Upper lobe of right lung (tissue), 1 donor: Measurements from ENCODE around the gene TMEM231. TPM values are rescaled to one million over a fixed set of nuclear protein-coding genes. Genes with fewer than 3 reads are reported as not detected.
"Not testable (repeated sequence)": the region's sequence is repeated elsewhere in the genome, so short reads cannot be mapped to it uniquely, and the experiment has no call there.

ENCODE experiments used
- ATAC-seq: fragments of 200-7000 bp; cut with Tn5 transposase; one replicate; pipeline ENCODE4 v1.9.1; 2020; ENCODE audit warnings: mild to moderate bottlenecking, moderate library complexity
- DNase-seq: peaks from one replicate; pipeline ENCODE4 v3.0.0-alpha.2; 2020
- H3K27ac ChIP-seq: fragments of 200-600 bp; one replicate; pipeline ENCODE4 v1.8.0; 2022
- H3K27me3 ChIP-seq: fragments of 200-600 bp; one replicate; pipeline ENCODE4 v1.8.0; 2022; ENCODE audit warnings: mild to moderate bottlenecking
- H3K36me3 ChIP-seq: fragments of 200-600 bp; one replicate; pipeline ENCODE4 v1.8.0; 2022
- H3K4me1 ChIP-seq: fragments of 200-600 bp; one replicate; pipeline ENCODE4 v1.8.0; 2022
- H3K4me3 ChIP-seq: fragments of 200-600 bp; one replicate; pipeline ENCODE4 v1.8.0; 2022; ENCODE audit warnings: mild to moderate bottlenecking
- H3K9me3 ChIP-seq: fragments of 200-600 bp; one replicate; pipeline ENCODE4 v1.8.0; 2022
- intact Hi-C: fragments of 100-400 bp; cut with DNase I; formaldehyde crosslinking; loops from one replicate; pipeline ENCODE4 v1.11.0; 2022
- total RNA-seq: library from RNA; stranded (reverse); fragmentation: NEBNext Ultra II Directional; extraction: Animal tissue kit (Norgen Biotek cat#: 25700); gene quantifications from one replicate; pipeline ENCODE4 v1.2.1, GENCODE V29; 2021
- TF ChIP-seq, protein P1 (sequence below): fragments of 200-600 bp; IDR thresholded peaks from one replicate; pipeline ENCODE4 v1.8.0; 2022; ENCODE audit warnings: antibody characterized with exemption
- donor health status: DM: no; HTN: yes; CAD: no; lungs with severe emphysema.

TMEM231 gene
- total RNA-seq, 1 donor from 2014 or later: 4.5 TPM

DNA sequence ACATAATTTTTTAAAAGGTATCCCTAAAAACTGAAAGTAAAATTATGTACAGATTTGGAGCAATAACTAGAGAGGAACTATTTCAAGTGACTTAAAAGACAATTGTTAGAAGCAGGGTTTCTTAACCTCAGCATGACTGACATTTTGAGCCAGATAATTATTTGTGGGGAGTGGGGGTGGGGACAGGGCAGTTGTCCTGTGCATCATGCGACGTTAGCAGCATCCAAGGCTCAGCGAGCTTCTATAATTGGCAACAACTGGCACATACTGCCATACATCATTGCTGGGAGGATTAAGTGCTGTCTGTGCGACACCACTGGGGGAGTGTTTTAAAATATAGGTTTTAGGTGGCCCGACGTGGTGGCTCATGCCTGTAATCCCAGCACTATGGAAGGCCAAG lies 37.3 kb upstream of the TMEM231 start:
- no peaks in the 10 kb centered on the region for H3K9me3 ChIP-seq
- peaks cover 9% of the 10 kb centered on the region for H3K36me3 ChIP-seq
- DNase-seq (no peak), ATAC-seq (no peak)
- no peak overlapping the region for H3K4me3 ChIP-seq
- TF ChIP-seq, protein P1, sequence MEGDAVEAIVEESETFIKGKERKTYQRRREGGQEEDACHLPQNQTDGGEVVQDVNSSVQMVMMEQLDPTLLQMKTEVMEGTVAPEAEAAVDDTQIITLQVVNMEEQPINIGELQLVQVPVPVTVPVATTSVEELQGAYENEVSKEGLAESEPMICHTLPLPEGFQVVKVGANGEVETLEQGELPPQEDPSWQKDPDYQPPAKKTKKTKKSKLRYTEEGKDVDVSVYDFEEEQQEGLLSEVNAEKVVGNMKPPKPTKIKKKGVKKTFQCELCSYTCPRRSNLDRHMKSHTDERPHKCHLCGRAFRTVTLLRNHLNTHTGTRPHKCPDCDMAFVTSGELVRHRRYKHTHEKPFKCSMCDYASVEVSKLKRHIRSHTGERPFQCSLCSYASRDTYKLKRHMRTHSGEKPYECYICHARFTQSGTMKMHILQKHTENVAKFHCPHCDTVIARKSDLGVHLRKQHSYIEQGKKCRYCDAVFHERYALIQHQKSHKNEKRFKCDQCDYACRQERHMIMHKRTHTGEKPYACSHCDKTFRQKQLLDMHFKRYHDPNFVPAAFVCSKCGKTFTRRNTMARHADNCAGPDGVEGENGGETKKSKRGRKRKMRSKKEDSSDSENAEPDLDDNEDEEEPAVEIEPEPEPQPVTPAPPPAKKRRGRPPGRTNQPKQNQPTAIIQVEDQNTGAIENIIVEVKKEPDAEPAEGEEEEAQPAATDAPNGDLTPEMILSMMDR: no peak
- peaks cover 4% of the 10 kb centered on the region for H3K4me1 ChIP-seq
- no peak overlapping the region for H3K27ac ChIP-seq
- intact Hi-C loops: no loop called here
- no peaks in the 10 kb centered on the region for H3K27me3 ChIP-seq

DNA sequence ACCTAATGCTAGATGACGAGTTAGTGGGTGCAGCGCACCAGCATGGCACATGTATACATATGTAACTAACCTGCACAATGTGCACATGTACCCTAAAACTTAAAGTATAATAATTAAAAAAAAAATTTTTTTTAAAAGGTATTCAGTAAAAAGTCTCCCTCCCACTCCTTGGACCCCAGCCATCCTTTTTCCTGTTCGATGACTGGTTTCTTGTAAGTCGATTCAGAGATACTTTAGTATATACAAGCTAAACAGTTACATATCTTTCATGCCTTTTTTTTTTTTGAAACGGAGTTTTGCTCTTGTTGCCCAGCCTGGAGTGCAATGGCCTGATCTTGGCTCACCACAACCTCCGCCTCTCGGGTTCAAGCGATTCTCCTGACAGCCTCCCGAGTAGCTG lies 35.9 kb upstream of the TMEM231 start:
- H3K9me3 ChIP-seq, H3K36me3 ChIP-seq, ATAC-seq, H3K27me3 ChIP-seq, H3K4me1 ChIP-seq, intact Hi-C loops, H3K4me3 ChIP-seq, DNase-seq, H3K27ac ChIP-seq: not testable (repeated sequence)

DNA sequence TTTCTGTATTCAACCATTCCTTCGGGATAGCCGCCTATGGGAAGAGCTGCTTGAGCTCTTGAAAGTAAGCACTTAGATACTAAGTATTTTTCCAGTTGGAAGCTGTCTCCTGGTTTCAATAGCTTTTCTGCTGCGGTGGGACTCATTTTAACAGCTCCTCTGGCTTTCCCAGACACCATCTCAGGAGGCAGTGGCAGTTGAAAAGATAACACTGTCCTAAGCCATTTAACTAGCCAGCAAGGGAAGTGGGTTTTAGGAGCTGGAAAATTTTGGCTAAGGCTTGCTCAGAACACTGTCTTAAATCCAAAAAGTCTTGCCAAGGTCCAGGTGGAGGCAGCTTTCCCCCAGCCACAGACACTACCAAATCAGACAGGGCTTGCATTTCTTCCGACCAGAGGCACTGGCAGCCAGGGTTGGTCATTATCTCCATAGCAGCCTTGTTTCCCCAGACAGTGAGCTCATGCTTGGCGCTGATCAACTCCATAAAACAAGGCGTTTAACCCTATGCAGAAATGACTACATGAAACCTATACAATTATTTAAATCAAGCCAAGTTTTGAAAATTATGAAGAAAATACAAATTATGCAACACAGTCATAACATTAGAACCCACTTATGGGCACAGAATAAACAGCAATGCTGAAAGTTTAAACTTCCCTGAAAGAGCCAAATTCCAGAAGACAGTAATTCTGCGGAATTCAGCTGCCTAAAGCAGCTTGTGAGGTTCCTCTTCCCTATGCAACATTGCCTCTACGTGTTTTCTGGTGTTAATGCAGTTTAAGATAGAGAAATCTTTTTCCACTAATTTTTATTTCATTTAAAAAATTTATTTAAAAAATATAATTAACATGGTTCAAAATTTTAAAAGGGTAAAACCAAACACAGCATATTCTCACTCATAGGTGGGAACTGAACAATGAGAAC lies 35.1 kb upstream of the TMEM231 start:
- ATAC-seq: peak; percentile 40
- Histone ChIP-seq H3K9me3 (no peaks in the 10 kb centered on the region), H3K36me3 (peaks cover 3% of the 10 kb centered on the region), H3K27ac (peak overlapping the region; percentile 20), H3K27me3 (no peaks in the 10 kb centered on the region), H3K4me3 (no peak overlapping the region), H3K4me1 (peaks cover 4% of the 10 kb centered on the region)
- intact Hi-C loops: no loop called here
- no peak for DNase-seq
- TF ChIP-seq, protein P1: no peak

DNA sequence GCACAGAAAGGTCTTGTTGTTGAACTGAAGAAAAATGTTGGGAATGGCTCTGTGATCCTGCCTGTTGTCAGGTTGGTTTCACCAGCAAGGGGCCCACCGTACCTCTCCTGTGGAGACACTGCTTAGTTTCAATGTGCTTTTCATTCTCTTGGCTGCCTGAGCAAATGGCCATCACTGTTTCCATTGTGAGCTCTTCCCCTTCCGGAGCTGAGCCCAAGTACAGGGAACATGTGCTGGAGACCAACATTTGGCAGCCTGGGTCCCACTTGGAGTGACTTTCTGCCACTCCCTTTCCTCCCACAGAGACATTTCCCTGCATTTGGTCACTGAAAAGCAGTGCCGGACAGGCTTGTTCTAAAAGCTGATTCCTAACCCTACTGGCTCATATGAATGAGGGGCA lies 33.3 kb upstream of the TMEM231 start:
- intact Hi-C loops: no loop called here
- Histone ChIP-seq H3K27me3 (no peaks in the 10 kb centered on the region), H3K4me1 (peaks cover 4% of the 10 kb centered on the region), H3K36me3 (no peaks in the 10 kb centered on the region), H3K4me3 (no peak overlapping the region), H3K9me3 (no peaks in the 10 kb centered on the region), H3K27ac (no peak overlapping the region)
- no peak for ATAC-seq
- TF ChIP-seq, protein P1: no peak
- DNase-seq: no peak

DNA sequence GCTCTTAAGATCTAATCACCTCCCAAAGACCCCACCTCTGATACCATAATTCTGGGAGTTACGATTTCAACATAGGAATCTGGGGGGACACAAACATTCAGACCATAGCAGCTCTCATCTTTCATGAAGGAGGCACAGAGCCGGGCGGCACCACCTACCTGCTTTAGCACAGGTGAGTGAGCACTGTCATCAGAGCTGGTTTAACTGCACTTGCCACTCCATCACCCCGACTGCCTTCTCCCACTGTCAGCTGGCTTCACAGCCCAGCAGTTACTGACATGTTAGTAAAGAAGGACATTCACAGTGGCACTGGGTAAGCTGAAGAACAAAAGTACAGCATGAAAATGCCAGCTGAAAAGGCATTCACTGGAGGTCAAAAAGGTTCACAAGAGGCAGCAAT lies 32.7 kb upstream of the TMEM231 start:
- no peaks in the 10 kb centered on the region for H3K36me3 ChIP-seq
- no peaks in the 10 kb centered on the region for H3K9me3 ChIP-seq
- H3K4me1 ChIP-seq: peaks cover 4% of the 10 kb centered on the region
- H3K27me3 ChIP-seq: no peaks in the 10 kb centered on the region
- intact Hi-C loops: no loop called here
- H3K4me3 ChIP-seq: no peak overlapping the region
- DNase-seq (no peak), ATAC-seq (no peak)
- TF ChIP-seq, protein P1: no peak
- H3K27ac ChIP-seq: no peak overlapping the region

DNA sequence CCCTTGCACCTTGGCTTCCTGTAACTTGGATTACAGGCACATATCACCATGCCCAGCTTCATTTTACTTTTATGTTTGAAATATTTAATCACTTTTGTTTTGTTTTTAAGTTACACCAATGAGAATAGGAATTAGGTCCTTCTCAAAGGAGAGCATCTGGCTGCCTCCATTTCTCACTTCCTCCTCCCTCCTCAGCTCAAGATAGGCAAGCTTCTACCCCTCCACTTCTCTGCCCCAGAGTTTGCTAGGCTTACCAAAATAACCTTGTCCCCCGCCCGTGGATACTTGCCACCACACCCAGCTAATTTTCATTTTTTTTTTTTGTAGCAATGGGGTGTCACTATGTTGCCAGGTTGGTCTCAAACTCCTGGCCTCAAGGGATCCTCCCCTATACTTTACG lies 28.1 kb upstream of the TMEM231 start:
- no peak for DNase-seq
- no peaks in the 10 kb centered on the region for H3K27me3 ChIP-seq
- intact Hi-C loops: no loop called here
- TF ChIP-seq, protein P1: no peak
- peaks cover 13% of the 10 kb centered on the region for H3K36me3 ChIP-seq
- no peak overlapping the region for H3K4me3 ChIP-seq
- no peak for ATAC-seq
- no peaks in the 10 kb centered on the region for H3K4me1 ChIP-seq
- no peak overlapping the region for H3K27ac ChIP-seq
- H3K9me3 ChIP-seq: no peaks in the 10 kb centered on the region
